ENCODE measurements around the gene CCR9. TPM values are rescaled to one million over a fixed set of nuclear protein-coding genes. Genes with fewer than 3 reads are reported as not detected.
A peak's percentile ranks its signal among the peaks of the same experiment; 100 is the strongest.

CCR9 gene
- total and polyA plus RNA-seq, 10 of the 15 experiments (the other 5 are each of a cell fraction or from before 2014, with no cell fraction given), result 0.05 to 3.9 (median 2.4) TPM

DNA sequence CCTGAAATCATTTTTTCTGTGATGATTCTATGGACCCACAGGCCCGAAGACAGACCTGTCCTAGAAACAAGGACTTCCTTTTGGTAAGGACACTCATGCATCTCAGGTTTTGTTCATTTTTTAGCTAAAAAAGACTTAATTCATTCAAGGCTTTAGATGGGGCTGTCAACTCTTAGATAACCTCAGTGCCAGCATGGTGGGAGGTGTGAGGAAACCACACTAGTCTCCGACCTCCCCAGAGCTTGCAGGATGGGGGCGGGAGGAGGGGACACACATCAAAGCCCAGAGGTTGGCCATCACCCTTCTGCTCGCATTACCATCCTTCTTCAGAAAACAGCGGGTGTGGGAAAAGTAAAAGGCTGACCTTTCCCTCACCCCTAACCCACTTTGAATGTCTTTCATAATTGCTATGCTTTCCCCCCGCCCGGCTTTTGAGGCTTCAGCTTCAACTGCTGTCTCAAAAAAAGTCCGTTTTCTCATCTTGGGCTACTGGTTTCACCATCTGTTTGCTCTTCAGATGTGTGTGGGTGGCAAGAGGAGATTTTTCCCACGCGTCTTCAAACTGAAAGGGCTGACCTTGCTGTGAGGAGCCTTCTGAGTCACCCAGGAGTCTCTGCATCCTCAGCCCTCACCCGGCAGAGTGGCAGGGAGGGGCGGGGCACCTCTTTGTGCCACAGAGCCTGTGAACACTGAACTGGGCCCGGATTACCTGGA is 29.3 kb downstream of the CCR9 start (continued):
- TF ChIP-seq, protein P1, sequence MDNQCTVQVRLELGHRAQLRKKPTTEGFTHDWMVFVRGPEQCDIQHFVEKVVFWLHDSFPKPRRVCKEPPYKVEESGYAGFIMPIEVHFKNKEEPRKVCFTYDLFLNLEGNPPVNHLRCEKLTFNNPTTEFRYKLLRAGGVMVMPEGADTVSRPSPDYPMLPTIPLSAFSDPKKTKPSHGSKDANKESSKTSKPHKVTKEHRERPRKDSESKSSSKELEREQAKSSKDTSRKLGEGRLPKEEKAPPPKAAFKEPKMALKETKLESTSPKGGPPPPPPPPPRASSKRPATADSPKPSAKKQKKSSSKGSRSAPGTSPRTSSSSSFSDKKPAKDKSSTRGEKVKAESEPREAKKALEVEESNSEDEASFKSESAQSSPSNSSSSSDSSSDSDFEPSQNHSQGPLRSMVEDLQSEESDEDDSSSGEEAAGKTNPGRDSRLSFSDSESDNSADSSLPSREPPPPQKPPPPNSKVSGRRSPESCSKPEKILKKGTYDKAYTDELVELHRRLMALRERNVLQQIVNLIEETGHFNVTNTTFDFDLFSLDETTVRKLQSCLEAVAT (IDR thresholded peaks at IDR 0.05), result peak; percentile 66; the same call in 1 of the 2 replicates
- TF ChIP-seq ZNF384 (IDR thresholded peaks at IDR 0.05; ENCODE audit: borderline replicate concordance, low read depth, low read length) (peak; percentile 73; the same call in 1 of the 2 replicates), POLR2A (IDR thresholded peaks at IDR 0.05; ENCODE audit: low read depth, low read length) (peak; percentile 54; the same call in 1 of the 2 replicates), HDAC2 (IDR thresholded peaks at IDR 0.05) (no peak), E2F4 (IDR thresholded peaks at IDR 0.05; ENCODE audit: low read depth, low read length) (no peak), SREBF2 (IDR thresholded peaks at IDR 0.05; ENCODE audit: low read length) (no peak), BCL11A (IDR thresholded peaks at IDR 0.05; ENCODE audit: low read depth, low read length) (peak; percentile 89), HCFC1 (IDR thresholded peaks at IDR 0.05; ENCODE audit: low read length) (no peak), MXI1 (IDR thresholded peaks at IDR 0.05; ENCODE audit: low read depth, low read length) (no peak), WRNIP1 (IDR thresholded peaks at IDR 0.05; ENCODE audit: borderline replicate concordance, low read depth, low read length) (no peak), USF1 (IDR thresholded peaks at IDR 0.05; ENCODE audit: borderline replicate concordance, extremely low read length, insufficient read depth, low read depth, low read length) (no peak), LARP7 (IDR thresholded peaks at IDR 0.05) (peak; percentile 19; the same call in 1 of the 2 replicates), BMI1 (IDR thresholded peaks at IDR 0.05; ENCODE audit: borderline replicate concordance) (peak; percentile 29; the same call in 1 of the 2 replicates), JUNB (IDR thresholded peaks at IDR 0.05) (peak; percentile 92; the same call in 1 of the 2 replicates), TCF7 (IDR thresholded peaks at IDR 0.05; ENCODE audit: borderline replicate concordance) (peak; percentile 93), POLR2AphosphoS5 (IDR thresholded peaks at IDR 0.05; ENCODE audit: low read length) (no peak), POU2F2 (IDR thresholded peaks at IDR 0.05; ENCODE audit: borderline replicate concordance, low read depth, low read length) (peak; percentile 88; the same call in 2 of the 3 replicates), PAX8 (IDR thresholded peaks at IDR 0.05) (no peak), ZBTB40 (IDR thresholded peaks at IDR 0.05; ENCODE audit: borderline replicate concordance) (no peak), ESRRA (IDR thresholded peaks at IDR 0.05; ENCODE audit: low read length) (no peak), IKZF1 (conservative IDR thresholded peaks at IDR 0.05) (peak; percentile 83), EGR1 (IDR thresholded peaks at IDR 0.05; ENCODE audit: borderline replicate concordance in 1 of 2, low read depth in 2 of 2, low read length in 2 of 2) (peak in 1 of 2 experiments; percentile 88; a peak in 2 of 3 replicates)
- TF ChIP-seq, protein P2, sequence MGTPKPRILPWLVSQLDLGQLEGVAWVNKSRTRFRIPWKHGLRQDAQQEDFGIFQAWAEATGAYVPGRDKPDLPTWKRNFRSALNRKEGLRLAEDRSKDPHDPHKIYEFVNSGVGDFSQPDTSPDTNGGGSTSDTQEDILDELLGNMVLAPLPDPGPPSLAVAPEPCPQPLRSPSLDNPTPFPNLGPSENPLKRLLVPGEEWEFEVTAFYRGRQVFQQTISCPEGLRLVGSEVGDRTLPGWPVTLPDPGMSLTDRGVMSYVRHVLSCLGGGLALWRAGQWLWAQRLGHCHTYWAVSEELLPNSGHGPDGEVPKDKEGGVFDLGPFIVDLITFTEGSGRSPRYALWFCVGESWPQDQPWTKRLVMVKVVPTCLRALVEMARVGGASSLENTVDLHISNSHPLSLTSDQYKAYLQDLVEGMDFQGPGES (IDR thresholded peaks at IDR 0.05), result no peak
